Raji (cell line): ENCODE data around the gene NXPH1.

Experiments used
- POLR2A ChIP-seq: IDR thresholded peaks from 2 replicates; pipeline ENCODE4 v1.6.1; 2011; ENCODE audit warnings: low read depth, low read length, control low read depth; ENCODE audit not compliant: insufficient read depth

The NXPH1 gene

GRCh38 chr7:8668627-8669500, 235.5 kb downstream of the NXPH1 start:
- TF ChIP-seq POLR2A: no peak

DNA sequence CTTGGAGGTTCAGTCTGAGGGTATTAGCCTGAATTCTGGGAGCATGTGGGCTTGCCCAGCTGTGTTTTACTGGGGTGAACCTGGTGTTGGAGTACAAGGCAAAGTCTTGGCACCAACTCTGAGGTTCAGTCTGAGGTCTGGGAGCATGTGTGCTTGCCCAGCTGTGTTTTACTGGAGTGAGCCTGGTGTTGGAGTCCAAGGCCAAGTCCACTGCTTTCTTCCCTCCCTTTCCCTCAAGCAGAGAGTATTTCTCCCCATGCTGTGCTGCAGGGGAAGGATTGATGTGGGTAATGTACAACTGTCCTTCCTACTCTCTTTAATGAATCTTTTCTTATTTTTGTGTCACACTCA, 236.1 kb downstream of the NXPH1 start:
- no peak for TF ChIP-seq POLR2A

- no peak for TF ChIP-seq POLR2A
Measured at GRCh38 chr7:8684426-8684825, 251.0 kb downstream of the NXPH1 start.

DNA sequence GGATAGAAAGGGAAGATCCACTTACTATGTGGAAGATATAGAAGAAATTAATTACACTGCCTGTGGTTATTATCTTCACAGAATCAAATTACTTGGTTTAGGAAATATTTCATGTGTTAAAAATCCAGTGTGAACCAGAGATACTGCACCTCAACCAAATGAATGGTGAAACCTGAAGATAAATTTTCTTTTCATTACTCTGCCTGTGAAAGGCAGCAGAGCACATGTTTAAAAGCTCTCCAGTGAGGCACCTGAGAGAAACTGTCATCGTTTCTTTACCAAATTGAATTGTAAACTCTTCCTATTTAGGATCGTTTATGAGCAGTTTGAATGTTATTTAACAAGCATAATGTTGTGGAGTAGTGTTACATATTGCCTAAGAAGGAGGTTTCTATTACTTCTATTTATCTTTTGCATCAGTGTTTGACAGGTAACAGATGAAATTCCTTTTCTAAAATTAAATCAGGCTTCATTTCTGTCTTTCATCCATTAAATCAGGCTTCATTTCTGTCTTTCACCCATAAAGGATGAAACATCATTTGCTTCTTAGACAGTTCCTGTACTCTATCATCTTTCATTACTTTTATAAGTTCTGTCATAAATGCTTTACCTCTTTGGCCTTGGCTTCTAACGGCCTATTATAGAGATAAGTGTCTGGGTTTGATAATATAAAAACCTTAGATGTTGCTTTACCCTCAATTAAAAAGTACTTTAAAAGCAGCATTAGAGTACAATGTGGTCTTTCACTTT, 266.6 kb downstream of the NXPH1 start:
- no peak for TF ChIP-seq POLR2A

- TF ChIP-seq POLR2A: no peak
Measured at GRCh38 chr7:8702807-8703206, 269.4 kb downstream of the NXPH1 start.

- TF ChIP-seq POLR2A: no peak
Measured at GRCh38 chr7:8710124-8710523, 276.7 kb downstream of the NXPH1 start.

- TF ChIP-seq POLR2A: no peak
Measured at GRCh38 chr7:8714791-8715190, 281.4 kb downstream of the NXPH1 start.

GRCh38 chr7:8719102-8719501, 285.7 kb downstream of the NXPH1 start:
- no peak for TF ChIP-seq POLR2A

- no peak for TF ChIP-seq POLR2A
Measured at GRCh38 chr7:8724080-8724718, 290.8 kb downstream of the NXPH1 start.

- no peak for TF ChIP-seq POLR2A
Measured at GRCh38 chr7:8739837-8740236, 306.4 kb downstream of the NXPH1 start.

DNA sequence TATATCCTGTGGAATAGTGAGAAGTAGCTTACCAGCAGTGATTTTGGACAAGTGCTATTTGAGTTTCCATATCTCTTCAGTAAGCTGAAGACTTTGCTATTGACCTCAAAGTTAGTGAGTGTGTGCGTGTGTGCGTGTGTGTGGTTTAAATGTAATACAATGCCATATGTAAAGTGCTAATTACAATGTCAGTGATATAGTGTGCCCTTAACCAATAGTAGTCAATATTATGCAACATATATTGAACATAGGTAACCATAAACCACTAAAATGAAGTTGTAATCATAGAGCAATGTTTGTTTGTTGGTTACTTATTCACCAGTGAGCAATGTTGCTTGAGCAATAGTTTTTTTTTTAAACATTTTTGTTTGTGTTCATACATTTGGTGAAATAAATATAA, 309.4 kb downstream of the NXPH1 start:
- no peak for TF ChIP-seq POLR2A

- no peak for TF ChIP-seq POLR2A
Measured at GRCh38 chr7:8747338-8747737, 313.9 kb downstream of the NXPH1 start.

GRCh38 chr7:8751557-8752231, 318.3 kb downstream of the NXPH1 start:
- no peak for TF ChIP-seq POLR2A

GRCh38 chr7:8753355-8753754, 319.9 kb downstream of the NXPH1 start:
- TF ChIP-seq POLR2A: no peak

GRCh38 chr7:8761731-8762130, 328.3 kb downstream of the NXPH1 start:
- TF ChIP-seq POLR2A: no peak
